Measurements from ENCODE around the gene UBE2L3. TPM values are rescaled to one million over a fixed set of nuclear protein-coding genes. Genes with fewer than 3 reads are reported as not detected.
A peak's percentile ranks its signal among the peaks of the same experiment; 100 is the strongest.
"Not testable (repeated sequence)": the region's sequence is repeated elsewhere in the genome, so short reads cannot be mapped to it uniquely, and the experiment has no call there.

The UBE2L3 gene
- total and polyA plus RNA-seq, 2 experiments from 2014 or later = 56.3 to 118 TPM

DNA sequence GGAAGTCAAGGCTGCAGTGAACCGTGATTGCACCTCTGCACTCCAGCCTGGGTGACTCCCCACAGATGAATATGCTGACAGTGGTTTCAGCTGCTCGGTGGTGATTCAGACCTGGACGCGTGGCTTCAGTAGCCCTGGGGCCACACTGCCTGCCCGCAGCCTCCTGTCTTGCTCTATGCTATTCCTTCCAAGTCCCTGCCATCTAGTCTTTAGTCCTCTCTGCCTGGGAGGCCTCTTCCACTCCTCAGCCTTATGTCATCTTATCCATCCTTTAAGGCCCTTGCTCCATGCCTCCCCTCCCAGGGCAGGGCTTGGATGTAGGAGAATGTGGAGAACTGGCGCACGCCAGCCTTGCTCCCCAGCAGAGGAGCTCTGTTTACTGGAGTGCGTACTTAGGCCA is 39.3 kb downstream of the UBE2L3 start:
- no peak overlapping the region for H3K4me3 ChIP-seq
- no peaks in the 10 kb centered on the region for H3K27me3 ChIP-seq
- no peaks in the 10 kb centered on the region for H3K9me3 ChIP-seq (ENCODE audit: low read depth)
- no peak for DNase-seq (ENCODE audit: low read depth in 1 of 2, low spot score in 1 of 2)
- TF ChIP-seq CTCF (IDR thresholded peaks at IDR 0.05; ENCODE audit: low read depth, low read length) = no peak
- H3K27ac ChIP-seq = no peak overlapping the region
- no peaks in the 10 kb centered on the region for H3K4me1 ChIP-seq (ENCODE audit: low read depth)
- H3K36me3 ChIP-seq = peaks cover 2% of the 10 kb centered on the region

DNA sequence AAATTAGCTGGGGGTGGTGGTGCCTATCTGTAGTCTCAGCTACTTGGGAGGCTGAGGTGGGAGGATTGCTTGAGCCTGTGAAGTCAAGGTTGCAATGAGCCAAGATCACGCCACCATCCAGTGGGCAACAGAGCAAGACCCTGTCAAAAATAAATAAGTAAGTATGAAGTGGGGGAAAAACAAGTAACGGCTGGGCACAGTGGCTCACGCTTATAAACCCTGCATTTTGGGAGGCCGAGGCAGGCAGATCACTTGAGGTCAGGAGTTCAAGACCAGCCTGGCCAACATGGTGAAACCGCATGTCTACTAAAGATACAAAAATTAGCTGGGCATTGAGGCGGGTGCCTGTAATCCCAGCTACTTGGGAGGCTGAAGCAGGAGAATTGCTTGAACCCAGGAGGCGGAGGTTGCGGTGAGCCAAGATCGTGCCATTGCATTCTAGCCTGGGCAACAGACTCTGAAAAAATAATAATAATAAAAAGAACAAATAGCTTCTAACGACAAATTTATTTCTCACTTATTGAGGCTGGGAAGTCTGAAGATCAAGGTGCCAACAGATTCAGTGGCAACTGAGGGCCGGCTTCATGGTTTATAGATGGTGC is 42.1 kb downstream of the UBE2L3 start:
- H3K4me3 ChIP-seq; H3K27ac ChIP-seq; H3K9me3 ChIP-seq (ENCODE audit: low read depth); H3K27me3 ChIP-seq; H3K4me1 ChIP-seq (ENCODE audit: low read depth); DNase-seq (ENCODE audit: low read depth in 1 of 2, low spot score in 1 of 2); H3K36me3 ChIP-seq: not testable (repeated sequence)

DNA sequence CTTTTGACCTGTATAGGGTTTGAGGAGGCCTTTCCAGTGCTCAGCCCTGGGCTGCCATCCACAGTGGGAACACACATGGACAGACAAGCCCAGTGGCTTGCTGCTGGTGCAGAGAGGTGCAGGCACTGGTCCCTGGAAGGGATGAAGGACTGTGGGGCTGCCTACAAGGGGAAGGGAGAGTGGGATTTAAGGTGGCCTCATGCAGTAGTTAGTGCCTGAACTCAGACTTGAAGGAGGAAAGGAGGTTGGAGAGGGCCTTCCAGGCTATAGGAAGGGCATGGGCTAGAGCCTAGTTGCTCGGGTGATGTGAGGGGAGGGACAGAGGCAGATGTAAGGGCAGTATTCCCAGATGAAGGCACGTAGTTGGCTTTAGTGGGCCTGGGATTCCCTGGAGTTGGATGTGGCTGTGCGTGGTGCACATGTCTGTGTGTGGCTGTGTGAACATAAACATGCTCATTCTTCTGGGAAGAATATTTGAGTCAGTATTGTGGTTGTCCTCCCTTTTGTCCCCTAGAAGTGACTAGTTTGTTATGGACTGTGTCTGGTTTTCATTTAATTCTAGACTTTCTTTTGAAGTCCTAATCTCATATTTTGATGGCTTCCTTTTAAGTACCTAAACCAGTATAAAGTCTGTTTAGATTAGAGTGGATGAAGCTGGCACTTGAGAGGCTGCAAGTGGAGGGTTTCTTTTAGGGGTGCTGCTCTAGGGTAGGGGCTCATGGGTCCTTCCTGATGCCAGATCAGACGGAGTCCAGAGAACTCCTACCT is 43.9 kb downstream of the UBE2L3 start:
- H3K27ac ChIP-seq = peak overlapping the region; percentile 30
- H3K36me3 ChIP-seq = peaks cover 10% of the 10 kb centered on the region
- H3K9me3 ChIP-seq (ENCODE audit: low read depth) = no peaks in the 10 kb centered on the region

DNA sequence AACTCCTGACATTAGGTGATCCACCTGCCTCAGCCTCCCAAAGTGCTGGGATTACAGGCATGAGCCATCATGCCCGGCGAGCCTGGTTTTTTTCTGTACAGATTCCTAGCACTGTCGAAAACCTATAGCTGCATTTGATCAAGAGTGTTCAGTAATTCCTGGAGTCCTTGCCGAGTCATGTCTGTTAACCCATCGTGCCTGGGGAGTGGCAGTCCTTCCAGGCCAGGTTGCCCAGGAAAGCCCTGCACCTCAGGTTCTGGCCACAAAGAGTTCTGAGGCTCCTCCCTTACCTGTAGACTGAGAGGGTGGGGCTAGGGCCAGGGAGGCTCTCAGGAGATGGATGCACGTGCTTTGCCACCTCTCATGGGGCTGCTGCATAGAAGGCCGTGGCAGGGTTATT is 45.3 kb downstream of the UBE2L3 start:
- DNase-seq (ENCODE audit: low read depth in 1 of 2, low spot score in 1 of 2) = no peak
- Histone ChIP-seq H3K9me3 (ENCODE audit: low read depth) (no peaks in the 10 kb centered on the region), H3K27ac (no peak overlapping the region), H3K4me1 (ENCODE audit: low read depth) (no peaks in the 10 kb centered on the region), H3K36me3 (peaks cover 10% of the 10 kb centered on the region), H3K27me3 (no peaks in the 10 kb centered on the region), H3K4me3 (no peak overlapping the region)
- TF ChIP-seq CTCF (IDR thresholded peaks at IDR 0.05; ENCODE audit: low read depth, low read length) = no peak

More for the DNA sequence above, 43.9 kb downstream of the UBE2L3 start:
- H3K27me3 ChIP-seq = no peaks in the 10 kb centered on the region
- H3K4me1 ChIP-seq (ENCODE audit: low read depth) = no peaks in the 10 kb centered on the region
- no peak for TF ChIP-seq CTCF (IDR thresholded peaks at IDR 0.05; ENCODE audit: low read depth, low read length)
- no peak for DNase-seq (ENCODE audit: low read depth in 1 of 2, low spot score in 1 of 2)
- H3K4me3 ChIP-seq = no peak overlapping the region

DNA sequence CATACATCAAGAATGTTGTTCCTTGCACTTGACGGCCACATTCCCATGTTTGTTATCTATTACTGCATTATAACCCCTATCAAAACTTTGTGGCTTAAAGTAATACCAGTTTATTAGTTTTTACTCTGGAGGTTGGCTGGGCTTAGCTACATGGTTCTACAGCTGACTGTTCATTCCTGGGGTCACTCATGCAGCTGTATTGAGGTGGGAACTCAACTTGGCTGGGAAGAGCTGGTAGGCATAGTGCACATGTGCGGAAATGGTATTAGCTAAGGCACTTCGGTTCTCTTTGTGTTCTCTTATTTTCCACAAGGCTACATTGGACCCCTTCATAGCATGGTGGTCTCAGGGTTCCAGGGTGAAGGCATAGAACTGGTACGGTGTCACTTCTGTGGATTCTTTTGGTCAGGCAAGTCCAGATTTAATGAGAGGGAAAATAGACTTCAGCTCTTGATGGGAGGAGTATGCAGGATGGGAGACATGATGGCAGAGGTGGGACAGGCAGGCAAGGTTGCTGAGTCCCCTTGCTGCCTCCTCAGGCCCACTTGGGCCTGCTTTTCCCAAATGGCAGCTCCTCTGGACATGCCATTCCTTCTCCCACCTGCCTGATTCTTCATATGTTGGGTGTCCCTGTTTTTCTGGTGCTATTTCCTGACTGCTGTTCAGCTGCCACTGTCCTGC is 46.2 kb downstream of the UBE2L3 start:
- Histone ChIP-seq H3K36me3 (peaks cover 10% of the 10 kb centered on the region), H3K4me3 (no peak overlapping the region), H3K27me3 (no peaks in the 10 kb centered on the region), H3K27ac (no peak overlapping the region), H3K9me3 (ENCODE audit: low read depth) (no peaks in the 10 kb centered on the region), H3K4me1 (ENCODE audit: low read depth) (no peaks in the 10 kb centered on the region)
- TF ChIP-seq CTCF (IDR thresholded peaks at IDR 0.05; ENCODE audit: low read depth, low read length) = no peak
- no peak for DNase-seq (ENCODE audit: low read depth in 1 of 2, low spot score in 1 of 2)

DNA sequence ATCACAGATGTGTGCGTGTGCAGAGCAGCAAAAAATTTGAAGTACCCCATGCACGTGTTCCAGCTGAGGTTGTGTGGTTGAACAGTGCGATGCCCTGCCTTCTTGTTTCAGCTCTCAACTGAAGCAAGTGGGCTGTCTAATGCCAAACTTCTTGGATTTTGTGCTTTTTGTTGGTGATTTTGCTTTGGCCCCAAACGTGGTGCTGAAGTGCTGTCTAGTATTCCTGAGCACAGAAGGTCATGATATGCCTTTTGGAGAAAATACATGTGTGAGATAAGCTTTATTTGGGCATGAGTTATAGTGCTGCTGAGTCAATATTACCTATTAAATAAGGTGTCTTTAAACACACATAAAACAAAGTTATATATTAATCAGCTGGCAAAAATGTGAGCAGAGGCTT is 48.2 kb downstream of the UBE2L3 start:
- Histone ChIP-seq H3K4me1 (ENCODE audit: low read depth) (no peaks in the 10 kb centered on the region), H3K36me3 (peaks cover 10% of the 10 kb centered on the region)
- TF ChIP-seq CTCF (IDR thresholded peaks at IDR 0.05; ENCODE audit: low read depth, low read length) = no peak

GRCh38 chr22:21617337-21617736 is 49.8 kb downstream of the UBE2L3 start:
- H3K4me1 ChIP-seq (ENCODE audit: low read depth); DNase-seq (ENCODE audit: low read depth in 1 of 2, low spot score in 1 of 2); H3K9me3 ChIP-seq (ENCODE audit: low read depth); H3K27me3 ChIP-seq; H3K4me3 ChIP-seq; H3K27ac ChIP-seq; H3K36me3 ChIP-seq: not testable (repeated sequence)

More for the DNA sequence above, 48.2 kb downstream of the UBE2L3 start:
- DNase-seq (ENCODE audit: low read depth in 1 of 2, low spot score in 1 of 2) = no peak
- no peak overlapping the region for H3K4me3 ChIP-seq
- no peaks in the 10 kb centered on the region for H3K9me3 ChIP-seq (ENCODE audit: low read depth)
- H3K27me3 ChIP-seq = no peaks in the 10 kb centered on the region
- no peak overlapping the region for H3K27ac ChIP-seq
